ENCODE measurements around the gene KCNJ9. TPM values are rescaled to one million over a fixed set of nuclear protein-coding genes. Genes with fewer than 3 reads are reported as not detected.

KCNJ9 gene
- total RNA-seq, 1 donor from 2014 or later, result not detected

GRCh38 chr1:160094806-160095205, 13.5 kb downstream of the KCNJ9 start:
- H3K9me3 Mint-ChIP-seq, result no peaks in the 10 kb centered on the region
- DNase-seq (ENCODE audit: low spot score in 2 of 2, unreplicated experiment in 2 of 2), result no peak
- TF ChIP-seq CTCF (IDR thresholded peaks at IDR 0.05; ENCODE audit: unreplicated experiment), result no peak
- peaks cover 16% of the 10 kb centered on the region for H3K4me1 Mint-ChIP-seq
- H3K27ac Mint-ChIP-seq, result no peak overlapping the region
- no peak overlapping the region for H3K4me3 Mint-ChIP-seq
- no peaks in the 10 kb centered on the region for H3K27me3 Mint-ChIP-seq (ENCODE audit: low read depth)
- H3K36me3 Mint-ChIP-seq, result no peaks in the 10 kb centered on the region

DNA sequence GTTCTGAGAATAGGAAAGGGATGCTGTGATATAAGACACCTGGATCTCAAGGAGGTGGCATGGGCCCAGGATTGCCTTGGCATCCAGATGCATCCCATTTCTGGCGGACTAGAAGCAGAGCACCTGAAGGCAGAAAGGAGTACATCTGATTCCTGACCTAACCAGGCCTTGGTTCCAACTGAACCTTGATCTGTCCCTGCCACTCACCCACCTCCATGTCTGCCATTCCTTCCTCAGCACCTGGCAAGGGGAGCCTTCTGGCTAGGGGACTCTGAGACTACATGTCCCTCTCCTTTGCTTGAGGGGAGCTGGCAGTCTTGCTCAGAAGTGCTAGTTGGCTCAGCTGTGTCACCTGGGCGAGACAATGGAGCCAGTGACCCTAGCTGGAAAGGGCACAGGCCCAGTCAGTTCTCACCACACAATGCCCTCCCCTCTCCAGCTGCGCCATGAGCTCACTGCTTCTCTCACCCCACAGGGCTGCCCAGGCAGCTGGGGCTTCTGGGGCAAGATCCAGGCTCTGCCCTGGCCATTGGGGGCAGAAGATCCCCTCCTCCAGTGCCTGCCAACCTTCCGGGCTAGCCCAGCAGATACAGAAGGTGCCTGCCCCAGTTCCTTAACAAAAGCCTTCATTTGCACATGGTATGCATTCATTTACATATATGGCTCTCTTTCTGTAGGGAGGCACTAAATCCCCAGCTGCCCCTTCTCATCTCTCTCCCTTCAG, 14.2 kb downstream of the KCNJ9 start:
- no peak overlapping the region for H3K27ac Mint-ChIP-seq
- no peaks in the 10 kb centered on the region for H3K36me3 Mint-ChIP-seq
- no peaks in the 10 kb centered on the region for H3K9me3 Mint-ChIP-seq
- H3K4me3 Mint-ChIP-seq, result no peak overlapping the region
- H3K27me3 Mint-ChIP-seq (ENCODE audit: low read depth), result no peaks in the 10 kb centered on the region
- no peak for TF ChIP-seq CTCF (IDR thresholded peaks at IDR 0.05; ENCODE audit: unreplicated experiment)
- no peak for DNase-seq (ENCODE audit: low spot score in 2 of 2, unreplicated experiment in 2 of 2)
- H3K4me1 Mint-ChIP-seq, result peaks cover 16% of the 10 kb centered on the region

GRCh38 chr1:160096274-160097116, 15.2 kb downstream of the KCNJ9 start:
- peak overlapping the region; percentile 10 for H3K4me3 Mint-ChIP-seq
- no peak for DNase-seq (ENCODE audit: low spot score in 2 of 2, unreplicated experiment in 2 of 2)
- no peaks in the 10 kb centered on the region for H3K9me3 Mint-ChIP-seq
- H3K4me1 Mint-ChIP-seq, result peaks cover 19% of the 10 kb centered on the region
- H3K27me3 Mint-ChIP-seq (ENCODE audit: low read depth), result no peaks in the 10 kb centered on the region
- no peak for TF ChIP-seq CTCF (IDR thresholded peaks at IDR 0.05; ENCODE audit: unreplicated experiment)
- peak overlapping the region; percentile 9 for H3K27ac Mint-ChIP-seq
- no peaks in the 10 kb centered on the region for H3K36me3 Mint-ChIP-seq

DNA sequence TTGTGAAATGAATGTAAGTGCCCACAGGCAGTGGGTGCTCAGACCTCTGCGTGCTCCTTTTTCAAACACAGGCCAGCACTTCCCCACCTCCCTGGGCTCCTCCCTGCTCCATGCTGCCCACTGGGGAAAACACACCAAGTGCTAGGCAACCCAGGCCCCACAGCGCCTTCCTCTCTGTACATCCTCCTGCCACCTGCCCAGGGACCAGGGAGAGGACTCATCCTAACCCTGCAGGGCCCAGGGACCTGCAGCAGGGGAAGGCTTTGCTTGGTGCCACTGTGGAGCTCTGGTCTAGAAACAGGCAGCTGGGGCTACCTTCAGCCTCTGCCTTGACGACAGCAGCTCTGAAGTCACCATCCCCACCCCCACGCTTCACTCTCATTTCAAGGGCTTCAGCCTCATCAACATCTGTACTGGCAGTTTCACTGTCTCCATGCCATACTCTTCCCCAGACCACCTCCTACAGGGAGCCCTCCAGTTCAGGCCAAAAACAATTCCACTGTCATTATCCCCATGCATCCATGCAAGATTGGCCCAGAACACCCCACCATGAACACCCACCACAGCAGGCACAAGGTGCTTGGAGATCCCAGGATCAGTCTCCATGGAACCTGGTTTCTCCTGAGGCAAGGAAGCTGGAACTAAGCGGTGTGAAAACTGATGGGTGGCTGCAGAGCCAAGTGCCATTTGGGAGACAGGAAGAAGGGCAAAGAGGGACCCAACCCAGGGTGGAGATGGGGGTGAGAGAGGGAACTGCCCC, 16.0 kb downstream of the KCNJ9 start:
- TF ChIP-seq CTCF (IDR thresholded peaks at IDR 0.05; ENCODE audit: unreplicated experiment), result no peak
- H3K4me1 Mint-ChIP-seq, result peaks cover 25% of the 10 kb centered on the region
- no peaks in the 10 kb centered on the region for H3K9me3 Mint-ChIP-seq
- no peak for DNase-seq (ENCODE audit: low spot score in 2 of 2, unreplicated experiment in 2 of 2)
- no peaks in the 10 kb centered on the region for H3K27me3 Mint-ChIP-seq (ENCODE audit: low read depth)
- H3K27ac Mint-ChIP-seq, result peak overlapping the region; percentile 75
- no peaks in the 10 kb centered on the region for H3K36me3 Mint-ChIP-seq
- peak overlapping the region; percentile 74 for H3K4me3 Mint-ChIP-seq

GRCh38 chr1:160097911-160098851, 16.8 kb downstream of the KCNJ9 start, which contains the start of gene IGSF8:
IGSF8 (minus strand) TSS chr1:160098619; CDS start chr1:160098472, 147 bp downstream.
- no peaks in the 10 kb centered on the region for H3K27me3 Mint-ChIP-seq (ENCODE audit: low read depth)
- H3K36me3 Mint-ChIP-seq, result no peaks in the 10 kb centered on the region
- peak; percentile 92 to 94 for DNase-seq (ENCODE audit: low spot score in 2 of 2, unreplicated experiment in 2 of 2)
- peak within 1 kb of the TSS; percentile 74 for H3K4me3 Mint-ChIP-seq
- H3K9me3 Mint-ChIP-seq, result no peaks in the 10 kb centered on the region
- peaks cover 27% of the 10 kb centered on the region for H3K4me1 Mint-ChIP-seq
- no peak for TF ChIP-seq CTCF (IDR thresholded peaks at IDR 0.05; ENCODE audit: unreplicated experiment)
- H3K27ac Mint-ChIP-seq, result peak within 1 kb of the TSS; percentile 75
